Ascending aorta (tissue), 2 donors: Measurements from ENCODE around the gene TSPAN18. TPM values are rescaled to one million over a fixed set of nuclear protein-coding genes. Genes with fewer than 3 reads are reported as not detected.

ENCODE experiments used
- DNase-seq, 2 donors: peaks; one replicate each; pipeline ENCODE4 v3.0.0-alpha.2; 2019; ENCODE audit warnings: low spot score in 2 of 2
- H3K27ac ChIP-seq, 2 donors: fragments of 200-600 bp; sonication (generic); one replicate each; pipeline ENCODE4 v1.5.1; 2016 to 2017; ENCODE audit warnings: mild to moderate bottlenecking in 1 of 2
- H3K27me3 ChIP-seq: fragments of 200-600 bp; sonication (generic); one replicate; pipeline ENCODE4 v1.5.1; 2017
- H3K36me3 ChIP-seq, 2 donors: fragments of 200-600 bp; sonication (generic); one replicate each; pipeline ENCODE4 v1.5.1; 2016
- H3K4me1 ChIP-seq, 2 donors: fragments of 200-600 bp; sonication (generic); one replicate each; pipeline ENCODE4 v1.5.1; 2016 to 2017; ENCODE audit warnings: mild to moderate bottlenecking in 1 of 2
- H3K4me3 ChIP-seq, 2 donors: fragments of 200-600 bp; sonication (generic); one replicate each; pipeline ENCODE4 v1.5.1; 2016 to 2017; ENCODE audit warnings: mild to moderate bottlenecking in 1 of 2
- H3K9me3 ChIP-seq, 2 donors: fragments of 200-600 bp; sonication (generic); one replicate each; pipeline ENCODE4 v1.5.1; 2016
- CTCF ChIP-seq, 3 experiments: fragments of 200-600 bp in 2 of 3; fragments of 450-650 bp in 1 of 3; sonication (generic) in 2 of 3; IDR thresholded peaks; one replicate each; pipeline ENCODE4 v1.5.1; 2016 to 2019; ENCODE audit warnings: antibody characterized with exemption in 3 of 3, mild to moderate bottlenecking in 1 of 3, moderate library complexity in 1 of 3
- intact Hi-C: fragments of 100-400 bp; cut with DNase I; formaldehyde crosslinking; loops from one replicate; pipeline ENCODE4 v1.15.1; 2023
- total RNA-seq: library from RNA; depleted of rRNA; stranded (reverse); fragments of >200 nt; gene quantifications from one replicate; pipeline ENCODE4 v1.1.0, GENCODE V29; 2016

TSPAN18 gene
- total RNA-seq, 1 donor from 2014 or later: 21.3 TPM

DNA sequence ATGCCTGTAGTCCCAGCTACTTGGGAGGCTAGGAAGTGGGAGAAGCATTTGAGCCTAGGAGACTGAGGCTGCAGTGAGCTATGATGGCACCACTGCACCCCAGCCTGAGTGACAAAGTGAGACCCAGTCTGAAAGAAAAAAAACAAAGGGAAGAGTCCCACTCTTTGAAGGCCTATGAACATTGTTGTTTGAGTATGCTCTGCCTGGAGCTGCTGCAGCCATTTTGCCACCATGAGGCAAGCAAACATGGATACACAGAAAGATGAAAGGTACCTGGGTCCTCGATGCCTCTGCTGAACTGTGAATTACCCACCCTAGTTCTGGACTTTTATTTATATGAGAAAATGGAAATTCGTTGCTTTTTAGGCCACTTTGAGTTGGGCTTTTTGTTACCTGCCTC is 19.7 kb upstream of the TSPAN18 start:
- Histone ChIP-seq H3K4me1 (no peaks in the 10 kb centered on the region), H3K36me3 (no peaks in the 10 kb centered on the region), H3K4me3 (no peak overlapping the region), H3K9me3 (no peaks in the 10 kb centered on the region), H3K27ac (no peak overlapping the region), H3K27me3 (no peaks in the 10 kb centered on the region)
- no peak for TF ChIP-seq CTCF (IDR thresholded peaks at IDR 0.05)
- intact Hi-C loops: no loop called here
- no peak for DNase-seq

GRCh38 chr11:44708009-44708408 is 18.8 kb upstream of the TSPAN18 start:
- intact Hi-C loops: no loop called here
- Histone ChIP-seq H3K4me1 (no peaks in the 10 kb centered on the region), H3K27ac (no peak overlapping the region), H3K36me3 (no peaks in the 10 kb centered on the region), H3K27me3 (no peaks in the 10 kb centered on the region), H3K9me3 (no peaks in the 10 kb centered on the region), H3K4me3 (no peak overlapping the region)
- no peak for TF ChIP-seq CTCF (IDR thresholded peaks at IDR 0.05)
- DNase-seq: no peak

- intact Hi-C loops: no loop called here
Measured at GRCh38 chr11:44708523-44709280, 18.1 kb upstream of the TSPAN18 start.

DNA sequence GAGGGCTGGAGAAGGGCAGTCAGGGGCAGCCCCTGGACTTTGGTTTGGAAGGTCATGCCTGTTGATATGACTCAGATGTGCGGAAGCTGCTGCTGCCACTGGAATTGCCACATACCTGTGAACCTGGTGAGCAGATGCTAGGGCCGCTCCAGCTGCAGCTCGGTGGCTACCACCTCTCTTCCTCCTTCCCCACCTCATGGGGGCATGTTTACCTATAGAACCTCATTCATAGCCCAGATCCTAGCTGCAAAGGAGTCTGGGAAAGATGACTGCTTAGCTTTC is 17.5 kb upstream of the TSPAN18 start:
- Histone ChIP-seq H3K4me1 (no peaks in the 10 kb centered on the region), H3K9me3 (no peaks in the 10 kb centered on the region), H3K27ac (no peak overlapping the region), H3K4me3 (no peak overlapping the region), H3K36me3 (no peaks in the 10 kb centered on the region), H3K27me3 (no peaks in the 10 kb centered on the region)
- DNase-seq: no peak
- TF ChIP-seq CTCF (IDR thresholded peaks at IDR 0.05): no peak
- intact Hi-C loops: no loop called here

More at GRCh38 chr11:44708523-44709280, 18.1 kb upstream of the TSPAN18 start:
- Histone ChIP-seq H3K36me3 (no peaks in the 10 kb centered on the region), H3K27ac (no peak overlapping the region), H3K4me3 (no peak overlapping the region), H3K9me3 (no peaks in the 10 kb centered on the region), H3K27me3 (no peaks in the 10 kb centered on the region), H3K4me1 (no peaks in the 10 kb centered on the region)
- no peak for TF ChIP-seq CTCF (IDR thresholded peaks at IDR 0.05)
- no peak for DNase-seq

- Histone ChIP-seq H3K4me1 (no peaks in the 10 kb centered on the region), H3K27ac (no peak overlapping the region), H3K4me3 (no peak overlapping the region), H3K36me3 (no peaks in the 10 kb centered on the region), H3K9me3 (no peaks in the 10 kb centered on the region), H3K27me3 (no peaks in the 10 kb centered on the region)
- DNase-seq: no peak
- intact Hi-C loops: no loop called here
- no peak for TF ChIP-seq CTCF (IDR thresholded peaks at IDR 0.05)
Measured at GRCh38 chr11:44709966-44710365, 16.8 kb upstream of the TSPAN18 start.
